Mucosa of rectum (tissue), 2 donors: ENCODE measurements around the gene CD33.

Experiments used
- H3K27ac ChIP-seq, 2 donors: one replicate each; pipeline ENCODE4 v1.7.0; 2013; ENCODE audit warnings: inconsistent platforms in 2 of 2, low read depth in 2 of 2, low read length in 2 of 2
- H3K27me3 ChIP-seq, 2 donors: one replicate each; pipeline ENCODE4 v1.7.0; 2013; ENCODE audit warnings: low read length in 2 of 2; ENCODE audit not compliant: control insufficient read depth in 2 of 2, insufficient read depth in 2 of 2
- H3K36me3 ChIP-seq, 2 donors: one replicate each; pipeline ENCODE4 v1.7.0; 2013; ENCODE audit warnings: low read length in 2 of 2; ENCODE audit not compliant: control insufficient read depth in 2 of 2, insufficient read depth in 2 of 2
- H3K4me1 ChIP-seq, 2 donors: one replicate each; pipeline ENCODE4 v1.7.0; 2013; ENCODE audit warnings: low read length in 2 of 2, mild to moderate bottlenecking in 1 of 2; ENCODE audit not compliant: control insufficient read depth in 2 of 2, insufficient read depth in 2 of 2
- H3K4me3 ChIP-seq, 2 donors: one replicate each; pipeline ENCODE4 v1.7.0; 2013; ENCODE audit warnings: low read length in 2 of 2
- H3K9ac ChIP-seq, 2 donors: one replicate each; pipeline ENCODE4 v1.7.0; 2013; ENCODE audit warnings: low read length in 2 of 2, low read depth in 1 of 2, mild to moderate bottlenecking in 1 of 2
- H3K9me3 ChIP-seq, 2 donors: one replicate each; pipeline ENCODE4 v1.7.0; 2013; ENCODE audit warnings: low read length in 2 of 2; ENCODE audit not compliant: control insufficient read depth in 2 of 2
- donor health status: healthy.
- donor health status: Normal muscosa, but diverticular disease.

CD33 gene

GRCh38 chr19:51192689-51193088, 32.2 kb upstream of the CD33 start:
- Histone ChIP-seq H3K4me3 (no peak overlapping the region), H3K27ac (no peak overlapping the region), H3K9ac (no peak overlapping the region), H3K36me3 (no peaks in the 10 kb centered on the region), H3K27me3 (peaks cover 0 to 1% of the 10 kb centered on the region in 2 donors), H3K4me1 (no peaks in the 10 kb centered on the region), H3K9me3 (no peaks in the 10 kb centered on the region)

GRCh38 chr19:51194527-51195315, 30.2 kb upstream of the CD33 start:
- Histone ChIP-seq H3K9ac (no peak overlapping the region), H3K36me3 (no peaks in the 10 kb centered on the region), H3K4me1 (no peaks in the 10 kb centered on the region), H3K9me3 (no peaks in the 10 kb centered on the region), H3K27ac (no peak overlapping the region), H3K27me3 (peaks cover 0 to 1% of the 10 kb centered on the region in 2 donors), H3K4me3 (no peak overlapping the region)

- H3K9ac ChIP-seq, result no peak overlapping the region
- H3K27me3 ChIP-seq, result peaks cover 0 to 1% of the 10 kb centered on the region in 2 donors
These were observed 29.6 kb upstream of the CD33 start for GRCh38 chr19:51195316-51195586.

GRCh38 chr19:51195616-51196015, 29.3 kb upstream of the CD33 start:
- Histone ChIP-seq H3K27ac (no peak overlapping the region), H3K36me3 (no peaks in the 10 kb centered on the region), H3K9me3 (no peaks in the 10 kb centered on the region), H3K4me1 (no peaks in the 10 kb centered on the region), H3K4me3 (no peak overlapping the region), H3K27me3 (peaks cover 0 to 1% of the 10 kb centered on the region in 2 donors), H3K9ac (no peak overlapping the region)

More at GRCh38 chr19:51195316-51195586, 29.6 kb upstream of the CD33 start:
- no peak overlapping the region for H3K4me3 ChIP-seq
- H3K27ac ChIP-seq, result no peak overlapping the region
- H3K36me3 ChIP-seq, result no peaks in the 10 kb centered on the region
- H3K4me1 ChIP-seq, result no peaks in the 10 kb centered on the region
- no peaks in the 10 kb centered on the region for H3K9me3 ChIP-seq

GRCh38 chr19:51196181-51196580, 28.7 kb upstream of the CD33 start:
- no peaks in the 10 kb centered on the region for H3K9me3 ChIP-seq
- no peak overlapping the region for H3K4me3 ChIP-seq
- H3K27me3 ChIP-seq, result peaks cover 0 to 1% of the 10 kb centered on the region in 2 donors
- no peak overlapping the region for H3K9ac ChIP-seq
- no peaks in the 10 kb centered on the region for H3K4me1 ChIP-seq
- no peak overlapping the region for H3K27ac ChIP-seq
- H3K36me3 ChIP-seq, result no peaks in the 10 kb centered on the region

- Histone ChIP-seq H3K4me3 (no peak overlapping the region), H3K4me1 (no peaks in the 10 kb centered on the region), H3K36me3 (no peaks in the 10 kb centered on the region), H3K9ac (no peak overlapping the region), H3K9me3 (no peaks in the 10 kb centered on the region), H3K27ac (no peak overlapping the region), H3K27me3 (peaks cover 0 to 1% of the 10 kb centered on the region in 2 donors)
These were observed 26.2 kb upstream of the CD33 start for GRCh38 chr19:51198641-51199040.

GRCh38 chr19:51200071-51200666, 24.7 kb upstream of the CD33 start:
- H3K27ac ChIP-seq, result no peak overlapping the region
- no peaks in the 10 kb centered on the region for H3K9me3 ChIP-seq
- H3K9ac ChIP-seq, result no peak overlapping the region
- no peaks in the 10 kb centered on the region for H3K27me3 ChIP-seq
- no peak overlapping the region for H3K4me3 ChIP-seq
- no peaks in the 10 kb centered on the region for H3K4me1 ChIP-seq
- H3K36me3 ChIP-seq, result no peaks in the 10 kb centered on the region

GRCh38 chr19:51201712-51202111, 23.2 kb upstream of the CD33 start:
- H3K27ac ChIP-seq, result no peak overlapping the region
- H3K9me3 ChIP-seq, result no peaks in the 10 kb centered on the region

GRCh38 chr19:51203916-51204315, 21.0 kb upstream of the CD33 start:
- no peak overlapping the region for H3K4me3 ChIP-seq
- H3K36me3 ChIP-seq, result no peaks in the 10 kb centered on the region
- H3K9ac ChIP-seq, result no peak overlapping the region

More at GRCh38 chr19:51201712-51202111, 23.2 kb upstream of the CD33 start:
- Histone ChIP-seq H3K4me3 (no peak overlapping the region), H3K9ac (no peak overlapping the region), H3K36me3 (no peaks in the 10 kb centered on the region), H3K27me3 (no peaks in the 10 kb centered on the region), H3K4me1 (no peaks in the 10 kb centered on the region)

GRCh38 chr19:51204321-51204720, 20.6 kb upstream of the CD33 start:
- Histone ChIP-seq H3K9me3 (no peaks in the 10 kb centered on the region), H3K4me3 (no peak overlapping the region), H3K4me1 (no peaks in the 10 kb centered on the region), H3K9ac (no peak overlapping the region), H3K36me3 (no peaks in the 10 kb centered on the region), H3K27me3 (no peaks in the 10 kb centered on the region), H3K27ac (no peak overlapping the region)

More at GRCh38 chr19:51203916-51204315, 21.0 kb upstream of the CD33 start:
- H3K27ac ChIP-seq, result no peak overlapping the region
- no peaks in the 10 kb centered on the region for H3K27me3 ChIP-seq
- no peaks in the 10 kb centered on the region for H3K9me3 ChIP-seq
- no peaks in the 10 kb centered on the region for H3K4me1 ChIP-seq
